ENCODE data around the gene CLCN5.

DNA sequence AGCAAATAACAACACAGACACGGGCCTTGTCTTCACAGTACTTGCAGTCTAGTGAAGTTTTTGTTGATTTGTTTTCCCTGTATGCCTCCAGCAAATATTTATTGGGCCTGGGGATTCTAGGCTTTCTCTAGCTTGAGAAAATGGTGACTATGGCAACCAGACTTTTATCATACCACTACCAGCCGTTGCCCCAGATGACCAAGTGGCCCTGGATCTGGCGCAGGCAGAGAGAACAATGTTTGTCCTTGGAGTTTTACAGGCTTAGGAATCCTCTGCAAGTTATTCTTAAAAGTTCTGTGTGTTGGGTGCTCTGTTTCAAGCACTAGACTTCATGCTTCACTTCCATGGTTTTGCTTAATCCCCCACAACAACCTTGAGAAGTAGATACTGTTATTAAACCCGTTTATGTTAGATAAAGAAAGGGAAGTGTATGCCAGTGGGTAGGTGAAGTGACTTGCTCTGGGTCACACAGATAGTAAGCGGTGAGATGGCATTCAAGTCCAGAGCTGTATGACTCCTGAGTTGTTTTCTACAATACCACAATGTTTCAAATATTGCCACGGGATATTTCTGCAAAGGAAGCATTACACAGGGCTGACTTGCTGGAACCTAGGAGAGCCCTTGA, 183.8 kb downstream of the CLCN5 start:
- TF ChIP-seq, protein P1, sequence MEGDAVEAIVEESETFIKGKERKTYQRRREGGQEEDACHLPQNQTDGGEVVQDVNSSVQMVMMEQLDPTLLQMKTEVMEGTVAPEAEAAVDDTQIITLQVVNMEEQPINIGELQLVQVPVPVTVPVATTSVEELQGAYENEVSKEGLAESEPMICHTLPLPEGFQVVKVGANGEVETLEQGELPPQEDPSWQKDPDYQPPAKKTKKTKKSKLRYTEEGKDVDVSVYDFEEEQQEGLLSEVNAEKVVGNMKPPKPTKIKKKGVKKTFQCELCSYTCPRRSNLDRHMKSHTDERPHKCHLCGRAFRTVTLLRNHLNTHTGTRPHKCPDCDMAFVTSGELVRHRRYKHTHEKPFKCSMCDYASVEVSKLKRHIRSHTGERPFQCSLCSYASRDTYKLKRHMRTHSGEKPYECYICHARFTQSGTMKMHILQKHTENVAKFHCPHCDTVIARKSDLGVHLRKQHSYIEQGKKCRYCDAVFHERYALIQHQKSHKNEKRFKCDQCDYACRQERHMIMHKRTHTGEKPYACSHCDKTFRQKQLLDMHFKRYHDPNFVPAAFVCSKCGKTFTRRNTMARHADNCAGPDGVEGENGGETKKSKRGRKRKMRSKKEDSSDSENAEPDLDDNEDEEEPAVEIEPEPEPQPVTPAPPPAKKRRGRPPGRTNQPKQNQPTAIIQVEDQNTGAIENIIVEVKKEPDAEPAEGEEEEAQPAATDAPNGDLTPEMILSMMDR (IDR thresholded peaks at IDR 0.05), result no peak
- TF ChIP-seq POLR2AphosphoS5 (IDR thresholded peaks at IDR 0.05), result no peak

Data from gastroesophageal sphincter (tissue), 3 donors.